HepG2 (cell line): ENCODE results near the gene PPP1R18. TPM values are rescaled to one million over a fixed set of nuclear protein-coding genes. Genes with fewer than 3 reads are reported as not detected.

Experiments
- ATAD3A ChIP-seq: sonication (generic); formaldehyde crosslinking; IDR thresholded peaks from 2 replicates; pipeline ENCODE4 v1.4.0; 2020; ENCODE audit warnings: missing genetic modification reagents
- CREBL2 ChIP-seq: sonication (generic); formaldehyde crosslinking; IDR thresholded peaks from 2 replicates; pipeline ENCODE4 v1.8.1; 2023; ENCODE audit warnings: missing genetic modification reagents, mild to moderate bottlenecking, borderline replicate concordance
- EHMT2 ChIP-seq: fragments of 200-600 bp; sonication (generic); IDR thresholded peaks from 2 replicates; pipeline ENCODE4 v1.7.0; 2017; ENCODE audit warnings: antibody characterized with exemption, low read depth, low read length, borderline replicate concordance
- HMGXB4 ChIP-seq, 2 experiments: sonication (generic) in 1 of 2; formaldehyde crosslinking in 1 of 2; IDR thresholded peaks; 2 replicates each; pipeline versions ENCODE4 v1.4.0 to v1.6.1; 2018 to 2020; ENCODE audit warnings: missing genetic modification reagents in 2 of 2, borderline replicate concordance in 1 of 2, low read depth in 1 of 2, mild to moderate bottlenecking in 1 of 2, missing biosample characterization in 1 of 2
- KDM6A ChIP-seq: IDR thresholded peaks from 2 replicates; pipeline ENCODE4 v1.6.1; 2016; ENCODE audit warnings: low read depth
- NCOR1 ChIP-seq: fragments of 200-600 bp; sonication (generic); IDR thresholded peaks from 2 replicates; pipeline ENCODE4 v1.7.0; 2017; ENCODE audit warnings: antibody characterized with exemption, low read length, borderline replicate concordance
- PAF1 ChIP-seq: IDR thresholded peaks from 2 replicates; pipeline ENCODE4 v1.6.1; 2016; ENCODE audit warnings: missing genetic modification reagents, missing compliant biosample characterization
- PBX2 ChIP-seq: IDR thresholded peaks from 2 replicates; pipeline ENCODE4 v1.6.1; 2016; ENCODE audit warnings: control low read depth
- PHF20 ChIP-seq: sonication (generic); formaldehyde crosslinking; IDR thresholded peaks from 2 replicates; pipeline ENCODE4 v1.5.0; 2020; ENCODE audit warnings: mild to moderate bottlenecking, missing genetic modification reagents
- RORA ChIP-seq: sonication (generic); formaldehyde crosslinking; IDR thresholded peaks from 2 replicates; pipeline ENCODE4 v1.5.0; 2020; ENCODE audit warnings: mild to moderate bottlenecking, missing genetic modification reagents, moderate library complexity
- SMARCE1 ChIP-seq: fragments of 450-650 bp; IDR thresholded peaks from 2 replicates; pipeline ENCODE4 v1.6.1; 2017; ENCODE audit warnings: borderline replicate concordance
- SMYD3 ChIP-seq: sonication (generic); formaldehyde crosslinking; IDR thresholded peaks from 2 replicates; pipeline ENCODE4 v1.8.1; 2023; ENCODE audit warnings: mild to moderate bottlenecking, missing genetic modification reagents
- SRF ChIP-seq: IDR thresholded peaks from 2 replicates; pipeline ENCODE4 v1.6.1; 2011; ENCODE audit warnings: mild to moderate bottlenecking, low read depth, low read length, moderate library complexity
- TAF1 ChIP-seq: sonication (generic); formaldehyde crosslinking; IDR thresholded peaks from 2 replicates; pipeline ENCODE4 v1.4.0; 2020; ENCODE audit warnings: missing genetic modification reagents
- ZFAT ChIP-seq: sonication (generic); formaldehyde crosslinking; conservative IDR thresholded peaks from 2 replicates; pipeline ENCODE4 v1.8.1; 2023; ENCODE audit warnings: missing genetic modification reagents, inconsistent platforms
- ZMAT3 ChIP-seq: sonication (generic); formaldehyde crosslinking; conservative IDR thresholded peaks from 2 replicates; pipeline ENCODE4 v1.7.0; 2021; ENCODE audit warnings: missing genetic modification reagents
- ZNF446 ChIP-seq: sonication (generic); formaldehyde crosslinking; IDR thresholded peaks from 2 replicates; pipeline ENCODE4 v1.5.0; 2020; ENCODE audit warnings: mild to moderate bottlenecking, missing genetic modification reagents
- ZNF484 ChIP-seq: sonication (generic); formaldehyde crosslinking; IDR thresholded peaks from 2 replicates; pipeline ENCODE4 v1.5.1; 2020; ENCODE audit warnings: mild to moderate bottlenecking, low read depth, missing genetic modification reagents, borderline replicate concordance
- ZNF512B ChIP-seq: sonication (generic); formaldehyde crosslinking; IDR thresholded peaks from 2 replicates; pipeline ENCODE4 v1.5.1; 2020; ENCODE audit warnings: missing genetic modification reagents, mild to moderate bottlenecking, borderline replicate concordance
- ZNF562 ChIP-seq: sonication (generic); formaldehyde crosslinking; IDR thresholded peaks from 2 replicates; pipeline ENCODE4 v1.8.0; 2022; ENCODE audit warnings: missing genetic modification reagents, borderline replicate concordance
- ZNF564 ChIP-seq: sonication (generic); formaldehyde crosslinking; IDR thresholded peaks from 2 replicates; pipeline ENCODE4 v1.8.1; 2023; ENCODE audit warnings: mild to moderate bottlenecking, missing genetic modification reagents
- ZNF782 ChIP-seq: sonication (generic); formaldehyde crosslinking; IDR thresholded peaks from 2 replicates; pipeline ENCODE4 v1.4.0; 2020; ENCODE audit warnings: missing genetic modification reagents, mild to moderate bottlenecking, borderline replicate concordance
- ZNF839 ChIP-seq: sonication (generic); formaldehyde crosslinking; IDR thresholded peaks from 2 replicates; pipeline ENCODE4 v1.4.0; 2020; ENCODE audit warnings: missing genetic modification reagents, mild to moderate bottlenecking, borderline replicate concordance
- ZSCAN25 ChIP-seq: sonication (generic); formaldehyde crosslinking; IDR thresholded peaks from 2 replicates; pipeline ENCODE4 v1.8.0; 2022; ENCODE audit warnings: mild to moderate bottlenecking, missing genetic modification reagents
- polyA plus RNA-seq, 8 experiments: library from polyadenylated mRNA; depleted of rRNA in 3 of 8; stranded (reverse) in 7 of 8; unstranded in 1 of 8; fragments of >200 nt; fragmentation: Illumina TruSeq in 4 of 8; extraction: Trizol in 4 of 8; gene quantifications; 2 replicates each; pipeline versions ENCODE4 v1.2.1 to v1.2.3, GENCODE V29; 2011 to 2016; ENCODE audit warnings: low read depth in 4 of 8, missing spikeins in 1 of 8, mixed read lengths in 1 of 8; ENCODE audit not compliant: insufficient read depth in 1 of 8
- total RNA-seq, 5 experiments: library from RNA; depleted of rRNA; stranded (reverse); fragments of >200 nt; fragmentation: Illumina TruSeq; extraction: Trizol; gene quantifications; 2 replicates each; pipeline ENCODE4 v1.2.3, GENCODE V29; 2016; ENCODE audit warnings: low read depth in 1 of 5

PPP1R18 gene
- total and polyA plus RNA-seq, 2 of the 13 experiments (the other 11 are each of a cell fraction or from before 2014, with no cell fraction given), result 4.9 to 9.2 TPM

GRCh38 chr6:30654798-30655742, 31.4 kb downstream of the PPP1R18 start (continued):
- TF ChIP-seq ZNF512B (CRISPR knock-in tag) (no peak), ZNF446 (CRISPR knock-in tag) (no peak), ZSCAN25 (peak; percentile 90), EHMT2 (peak; percentile 38; the same call in 1 of the 2 replicates), NCOR1 (peak; percentile 67), RORA (no peak), SRF (no peak), HMGXB4 (CRISPR knock-in tag; IDR thresholded peaks at IDR 0.05; ENCODE audit: borderline replicate concordance in 1 of 2, low read depth in 1 of 2) (peak; percentile 68 to 77; a peak in 3 of 4 replicates), SMARCE1 (no peak), PBX2 (peak; percentile 56; the same call in 1 of the 2 replicates), TAF1 (CRISPR knock-in tag) (no peak), KDM6A (peak; percentile 91), PAF1 (CRISPR knock-in tag) (no peak), ZNF839 (CRISPR knock-in tag) (no peak), ATAD3A (no peak), ZNF484 (CRISPR knock-in tag) (no peak), ZNF562 (no peak), ZNF782 (CRISPR knock-in tag) (no peak), PHF20 (CRISPR knock-in tag) (no peak; the same call in 1 of the 2 replicates), ZFAT (CRISPR knock-in tag) (no peak), CREBL2 (no peak), ZNF564 (CRISPR knock-in tag) (no peak; the same call in 1 of the 2 replicates), SMYD3 (peak; percentile 71; the same call in 1 of the 2 replicates), ZMAT3 (CRISPR knock-in tag) (peak; percentile 90)
